Mucosa of rectum (tissue), 2 donors: ENCODE data around the gene RPRM.
"Not testable (repeated sequence)": the region's sequence is repeated elsewhere in the genome, so short reads cannot be mapped to it uniquely, and the experiment has no call there.

Experiments
- H3K27ac ChIP-seq, 2 donors: one replicate each; pipeline ENCODE4 v1.7.0; 2013; ENCODE audit warnings: inconsistent platforms in 2 of 2, low read depth in 2 of 2, low read length in 2 of 2
- H3K27me3 ChIP-seq, 2 donors: one replicate each; pipeline ENCODE4 v1.7.0; 2013; ENCODE audit warnings: low read length in 2 of 2; ENCODE audit not compliant: control insufficient read depth in 2 of 2, insufficient read depth in 2 of 2
- H3K36me3 ChIP-seq, 2 donors: one replicate each; pipeline ENCODE4 v1.7.0; 2013; ENCODE audit warnings: low read length in 2 of 2; ENCODE audit not compliant: control insufficient read depth in 2 of 2, insufficient read depth in 2 of 2
- H3K4me1 ChIP-seq, 2 donors: one replicate each; pipeline ENCODE4 v1.7.0; 2013; ENCODE audit warnings: low read length in 2 of 2, mild to moderate bottlenecking in 1 of 2; ENCODE audit not compliant: control insufficient read depth in 2 of 2, insufficient read depth in 2 of 2
- H3K4me3 ChIP-seq, 2 donors: one replicate each; pipeline ENCODE4 v1.7.0; 2013; ENCODE audit warnings: low read length in 2 of 2
- H3K9ac ChIP-seq, 2 donors: one replicate each; pipeline ENCODE4 v1.7.0; 2013; ENCODE audit warnings: low read length in 2 of 2, low read depth in 1 of 2, mild to moderate bottlenecking in 1 of 2
- H3K9me3 ChIP-seq, 2 donors: one replicate each; pipeline ENCODE4 v1.7.0; 2013; ENCODE audit warnings: low read length in 2 of 2; ENCODE audit not compliant: control insufficient read depth in 2 of 2
- donor health status: healthy.
- donor health status: Normal muscosa, but diverticular disease.

Gene RPRM

DNA sequence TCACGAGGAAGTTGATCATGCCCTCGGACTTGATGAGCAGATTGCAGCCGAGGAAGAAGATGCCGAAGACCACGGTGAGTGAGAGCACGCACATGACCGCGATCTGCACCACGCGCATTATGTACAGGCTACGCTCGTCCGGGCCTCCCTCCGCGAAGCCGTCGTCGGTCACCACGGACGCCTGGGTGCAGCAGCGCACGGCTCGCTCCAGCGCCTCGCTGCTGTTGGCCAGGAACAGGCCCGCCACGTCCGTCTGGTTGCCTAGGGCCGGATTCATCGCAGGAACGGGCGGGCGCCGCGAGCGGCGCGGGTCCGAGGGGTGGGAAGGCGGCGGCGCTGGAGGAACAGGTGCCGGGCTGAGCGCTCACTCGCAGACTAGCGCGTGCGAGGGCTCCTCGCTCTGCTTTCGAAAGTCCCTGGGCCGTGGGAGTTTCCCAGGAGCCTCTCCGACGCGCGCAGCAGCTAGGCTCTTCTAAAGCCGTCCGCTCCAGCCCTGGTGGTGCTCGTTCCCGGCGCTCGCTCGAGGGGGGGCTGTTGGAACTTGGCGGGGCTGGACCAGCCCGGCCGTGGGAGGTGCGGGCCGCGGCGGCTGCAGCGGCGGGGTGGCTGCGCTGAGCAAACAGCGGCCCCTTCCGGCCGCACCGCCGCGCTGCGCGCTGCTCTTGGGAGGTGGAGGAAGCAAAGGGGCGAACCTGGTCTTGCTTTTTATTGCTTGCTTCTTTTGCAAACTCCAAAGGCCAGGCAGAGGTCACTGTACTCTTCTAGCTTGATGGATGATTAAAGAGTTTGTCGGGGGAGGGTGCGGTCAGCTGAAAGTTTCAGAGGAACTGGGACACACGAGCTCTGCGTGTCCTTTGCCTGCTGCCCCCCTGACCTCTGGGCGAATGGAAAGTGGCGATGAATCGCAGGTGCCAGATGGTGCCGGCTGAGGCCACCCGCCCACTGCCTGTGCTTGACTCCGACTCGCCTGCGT lies at the start of gene RPRM:
TSS of gene RPRM (minus strand) at position 474 of the 973 bp plus-strand sequence. CDS start at position 277, 197 bp downstream.
- Histone ChIP-seq H3K27ac (no peak within 1 kb of the TSS), H3K4me3 (peak within 1 kb of the TSS; percentile 51 to 66), H3K27me3 (peaks cover 9 to 43% of the 10 kb centered on the region in 2 donors), H3K9me3 (no peaks in the 10 kb centered on the region), H3K4me1 (peaks cover 10 to 12% of the 10 kb centered on the region in 2 donors), H3K36me3 (no peaks in the 10 kb centered on the region), H3K9ac (peak within 1 kb of the TSS in 1 of 2 donors; percentile 30)

DNA sequence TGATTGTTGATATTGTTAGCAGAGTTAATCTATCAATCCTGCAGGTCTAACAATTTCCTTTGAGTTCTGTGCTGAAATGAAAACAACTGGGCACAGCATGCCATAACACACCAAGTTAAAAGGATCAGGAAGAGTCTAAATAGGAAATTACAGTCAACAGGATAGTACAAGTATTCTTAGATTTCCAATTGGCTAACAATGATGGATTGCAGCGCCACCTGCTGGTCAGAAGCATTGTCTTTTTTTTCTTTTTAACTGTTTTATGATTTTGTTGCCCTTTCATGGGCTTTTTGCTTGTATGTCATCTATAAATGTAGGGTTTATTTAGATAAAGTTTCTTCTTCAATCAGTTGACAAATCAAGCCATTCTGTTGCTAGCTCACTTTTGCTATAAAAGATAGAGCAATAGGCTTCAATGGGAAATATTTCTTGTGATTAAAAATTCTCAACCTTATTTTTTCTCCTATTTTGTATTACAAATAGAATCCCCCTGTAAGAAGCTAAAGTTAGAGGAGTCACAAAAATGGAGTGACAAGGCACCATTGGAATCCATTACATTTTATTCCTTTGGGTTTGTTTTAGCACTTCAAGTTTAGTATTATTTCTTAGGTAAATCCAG lies 40.8 kb upstream of the RPRM start:
- Histone ChIP-seq H3K4me1 (no peaks in the 10 kb centered on the region), H3K27me3 (no peaks in the 10 kb centered on the region), H3K27ac (no peak overlapping the region)

DNA sequence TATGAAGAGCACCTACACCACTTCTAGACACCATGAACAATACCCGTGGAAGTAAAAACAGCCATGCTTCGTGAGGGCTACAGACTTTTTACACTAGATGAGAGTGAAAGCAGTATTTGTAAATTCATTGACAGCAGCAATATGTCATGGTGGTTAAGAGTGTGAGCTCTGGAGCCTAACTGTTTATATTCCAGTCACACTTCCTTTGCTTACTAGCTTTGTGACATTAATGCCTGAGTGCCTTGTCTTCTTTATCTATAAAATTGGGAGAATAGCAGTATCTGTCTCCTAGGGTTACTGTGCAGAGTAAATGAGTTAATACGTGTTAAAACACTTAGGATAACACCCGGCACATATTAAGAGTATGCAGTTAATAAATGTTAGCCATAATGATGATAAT lies 33.8 kb upstream of the RPRM start:
- Histone ChIP-seq H3K9ac (no peak overlapping the region), H3K9me3 (no peaks in the 10 kb centered on the region), H3K27ac (no peak overlapping the region), H3K27me3 (no peaks in the 10 kb centered on the region), H3K4me3 (no peak overlapping the region), H3K4me1 (no peaks in the 10 kb centered on the region), H3K36me3 (no peaks in the 10 kb centered on the region)

More for the DNA sequence above, 40.8 kb upstream of the RPRM start:
- Histone ChIP-seq H3K9me3 (no peaks in the 10 kb centered on the region), H3K4me3 (no peak overlapping the region), H3K36me3 (no peaks in the 10 kb centered on the region), H3K9ac (no peak overlapping the region)

- Histone ChIP-seq H3K36me3 (no peaks in the 10 kb centered on the region), H3K4me3 (no peak overlapping the region), H3K27me3 (no peaks in the 10 kb centered on the region), H3K27ac (no peak overlapping the region), H3K4me1 (no peaks in the 10 kb centered on the region), H3K9ac (no peak overlapping the region), H3K9me3 (no peaks in the 10 kb centered on the region)
These were observed 32.4 kb upstream of the RPRM start for GRCh38 chr2:153510996-153511395.

DNA sequence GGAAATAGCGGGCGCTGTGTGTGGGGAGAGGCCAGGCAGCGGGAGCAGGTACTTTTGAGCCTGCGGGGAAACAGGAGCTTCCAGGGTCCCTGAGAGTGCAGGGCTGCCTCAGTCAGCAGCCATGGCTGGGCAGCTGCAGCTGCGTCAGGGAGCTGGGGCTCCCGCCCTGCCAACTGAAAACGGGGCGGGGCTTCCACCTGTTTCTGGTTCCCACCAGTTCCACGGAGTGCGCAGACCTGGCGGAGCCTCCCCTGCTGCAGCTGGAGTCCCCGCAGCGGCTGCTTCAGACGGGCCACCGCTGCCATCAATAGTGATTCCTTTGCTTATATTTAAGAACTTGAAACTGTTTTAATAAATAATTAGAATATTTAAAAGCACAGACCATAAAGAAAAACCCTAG lies 30.6 kb upstream of the RPRM start:
- Histone ChIP-seq H3K27ac (no peak overlapping the region), H3K27me3 (no peaks in the 10 kb centered on the region), H3K9ac (no peak overlapping the region), H3K36me3 (no peaks in the 10 kb centered on the region), H3K9me3 (no peaks in the 10 kb centered on the region), H3K4me1 (no peaks in the 10 kb centered on the region), H3K4me3 (no peak overlapping the region)

- H3K4me3 ChIP-seq, H3K36me3 ChIP-seq, H3K9me3 ChIP-seq, H3K27me3 ChIP-seq, H3K27ac ChIP-seq, H3K4me1 ChIP-seq, H3K9ac ChIP-seq: not testable (repeated sequence)
These were observed 27.9 kb upstream of the RPRM start for GRCh38 chr2:153506499-153506898.

DNA sequence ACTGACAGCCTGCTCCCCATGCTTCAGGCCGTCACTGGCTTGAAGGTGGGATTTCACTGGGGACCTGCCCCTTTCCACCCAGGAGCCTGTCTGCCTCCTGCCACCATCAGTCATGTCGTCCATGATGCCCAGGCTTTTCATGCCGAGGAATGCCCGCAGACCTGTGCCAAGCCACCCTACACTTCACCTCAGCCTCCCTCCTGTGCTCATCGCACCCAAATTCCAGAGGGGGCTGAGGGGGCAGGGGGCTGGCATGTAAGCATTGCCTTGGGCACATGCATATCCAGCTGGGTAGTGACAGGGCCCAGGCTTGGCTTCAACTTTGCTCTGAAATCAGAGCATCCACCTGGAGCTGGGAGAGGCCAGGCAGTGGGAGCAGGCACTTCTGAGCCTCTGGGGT lies 20.9 kb upstream of the RPRM start:
- Histone ChIP-seq H3K4me3 (no peak overlapping the region), H3K9me3 (no peaks in the 10 kb centered on the region), H3K9ac (no peak overlapping the region), H3K27me3 (no peaks in the 10 kb centered on the region), H3K27ac (no peak overlapping the region), H3K4me1 (no peaks in the 10 kb centered on the region), H3K36me3 (no peaks in the 10 kb centered on the region)

GRCh38 chr2:153497938-153498629 lies 19.5 kb upstream of the RPRM start:
- no peaks in the 10 kb centered on the region for H3K4me1 ChIP-seq
- no peaks in the 10 kb centered on the region for H3K36me3 ChIP-seq
- no peaks in the 10 kb centered on the region for H3K27me3 ChIP-seq
- no peaks in the 10 kb centered on the region for H3K9me3 ChIP-seq
- H3K27ac ChIP-seq: no peak overlapping the region
- H3K4me3 ChIP-seq: no peak overlapping the region
- H3K9ac ChIP-seq: no peak overlapping the region

DNA sequence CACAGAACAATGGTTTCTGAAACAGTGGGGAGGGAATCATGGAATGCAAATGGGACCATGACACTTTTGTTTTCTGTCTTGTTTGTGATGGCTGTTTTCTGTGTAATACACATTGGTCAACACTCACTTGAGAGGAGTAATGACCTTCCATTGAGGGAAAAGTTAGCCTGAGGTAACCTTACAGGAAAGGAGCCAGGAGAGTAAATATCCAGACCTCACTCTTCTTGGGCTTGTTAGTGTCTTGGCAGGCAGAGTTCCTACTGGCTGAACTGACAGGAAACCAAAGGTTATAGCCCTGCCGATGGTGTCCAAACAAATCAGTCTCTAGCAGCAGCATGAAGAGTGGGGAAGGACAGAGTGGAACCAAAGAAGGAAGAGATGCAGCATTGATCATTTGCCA lies 17.2 kb upstream of the RPRM start:
- H3K4me3 ChIP-seq: no peak overlapping the region

GRCh38 chr2:153488072-153488471 lies 9.5 kb upstream of the RPRM start:
- H3K9ac ChIP-seq: no peak overlapping the region
- H3K27me3 ChIP-seq: peaks cover 0 to 2% of the 10 kb centered on the region in 2 donors
- H3K27ac ChIP-seq: no peak overlapping the region
- no peaks in the 10 kb centered on the region for H3K4me1 ChIP-seq
- no peak overlapping the region for H3K4me3 ChIP-seq
- H3K36me3 ChIP-seq: no peaks in the 10 kb centered on the region
- H3K9me3 ChIP-seq: no peaks in the 10 kb centered on the region

More for the DNA sequence above, 17.2 kb upstream of the RPRM start:
- Histone ChIP-seq H3K9ac (no peak overlapping the region), H3K9me3 (no peaks in the 10 kb centered on the region), H3K36me3 (no peaks in the 10 kb centered on the region), H3K4me1 (no peaks in the 10 kb centered on the region), H3K27me3 (no peaks in the 10 kb centered on the region), H3K27ac (no peak overlapping the region)
